GM20000 (cell line): ENCODE data around the gene MYO3A.

Experiments used
- DNase-seq: peaks from one replicate; pipeline ENCODE4 v3.0.0; 2012; ENCODE audit warnings: low spot score
- TF ChIP-seq, protein P1 (sequence below): IDR thresholded peaks from 2 replicates; pipeline ENCODE4 v1.5.1; 2012; ENCODE audit warnings: mild to moderate bottlenecking, control low read depth; ENCODE audit errors: extremely low read depth, missing control alignments

MYO3A gene, protein sequence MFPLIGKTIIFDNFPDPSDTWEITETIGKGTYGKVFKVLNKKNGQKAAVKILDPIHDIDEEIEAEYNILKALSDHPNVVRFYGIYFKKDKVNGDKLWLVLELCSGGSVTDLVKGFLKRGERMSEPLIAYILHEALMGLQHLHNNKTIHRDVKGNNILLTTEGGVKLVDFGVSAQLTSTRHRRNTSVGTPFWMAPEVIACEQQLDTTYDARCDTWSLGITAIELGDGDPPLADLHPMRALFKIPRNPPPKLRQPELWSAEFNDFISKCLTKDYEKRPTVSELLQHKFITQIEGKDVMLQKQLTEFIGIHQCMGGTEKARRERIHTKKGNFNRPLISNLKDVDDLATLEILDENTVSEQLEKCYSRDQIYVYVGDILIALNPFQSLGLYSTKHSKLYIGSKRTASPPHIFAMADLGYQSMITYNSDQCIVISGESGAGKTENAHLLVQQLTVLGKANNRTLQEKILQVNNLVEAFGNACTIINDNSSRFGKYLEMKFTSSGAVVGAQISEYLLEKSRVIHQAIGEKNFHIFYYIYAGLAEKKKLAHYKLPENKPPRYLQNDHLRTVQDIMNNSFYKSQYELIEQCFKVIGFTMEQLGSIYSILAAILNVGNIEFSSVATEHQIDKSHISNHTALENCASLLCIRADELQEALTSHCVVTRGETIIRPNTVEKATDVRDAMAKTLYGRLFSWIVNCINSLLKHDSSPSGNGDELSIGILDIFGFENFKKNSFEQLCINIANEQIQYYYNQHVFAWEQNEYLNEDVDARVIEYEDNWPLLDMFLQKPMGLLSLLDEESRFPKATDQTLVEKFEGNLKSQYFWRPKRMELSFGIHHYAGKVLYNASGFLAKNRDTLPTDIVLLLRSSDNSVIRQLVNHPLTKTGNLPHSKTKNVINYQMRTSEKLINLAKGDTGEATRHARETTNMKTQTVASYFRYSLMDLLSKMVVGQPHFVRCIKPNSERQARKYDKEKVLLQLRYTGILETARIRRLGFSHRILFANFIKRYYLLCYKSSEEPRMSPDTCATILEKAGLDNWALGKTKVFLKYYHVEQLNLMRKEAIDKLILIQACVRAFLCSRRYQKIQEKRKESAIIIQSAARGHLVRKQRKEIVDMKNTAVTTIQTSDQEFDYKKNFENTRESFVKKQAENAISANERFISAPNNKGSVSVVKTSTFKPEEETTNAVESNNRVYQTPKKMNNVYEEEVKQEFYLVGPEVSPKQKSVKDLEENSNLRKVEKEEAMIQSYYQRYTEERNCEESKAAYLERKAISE (N-terminal part only)

DNA sequence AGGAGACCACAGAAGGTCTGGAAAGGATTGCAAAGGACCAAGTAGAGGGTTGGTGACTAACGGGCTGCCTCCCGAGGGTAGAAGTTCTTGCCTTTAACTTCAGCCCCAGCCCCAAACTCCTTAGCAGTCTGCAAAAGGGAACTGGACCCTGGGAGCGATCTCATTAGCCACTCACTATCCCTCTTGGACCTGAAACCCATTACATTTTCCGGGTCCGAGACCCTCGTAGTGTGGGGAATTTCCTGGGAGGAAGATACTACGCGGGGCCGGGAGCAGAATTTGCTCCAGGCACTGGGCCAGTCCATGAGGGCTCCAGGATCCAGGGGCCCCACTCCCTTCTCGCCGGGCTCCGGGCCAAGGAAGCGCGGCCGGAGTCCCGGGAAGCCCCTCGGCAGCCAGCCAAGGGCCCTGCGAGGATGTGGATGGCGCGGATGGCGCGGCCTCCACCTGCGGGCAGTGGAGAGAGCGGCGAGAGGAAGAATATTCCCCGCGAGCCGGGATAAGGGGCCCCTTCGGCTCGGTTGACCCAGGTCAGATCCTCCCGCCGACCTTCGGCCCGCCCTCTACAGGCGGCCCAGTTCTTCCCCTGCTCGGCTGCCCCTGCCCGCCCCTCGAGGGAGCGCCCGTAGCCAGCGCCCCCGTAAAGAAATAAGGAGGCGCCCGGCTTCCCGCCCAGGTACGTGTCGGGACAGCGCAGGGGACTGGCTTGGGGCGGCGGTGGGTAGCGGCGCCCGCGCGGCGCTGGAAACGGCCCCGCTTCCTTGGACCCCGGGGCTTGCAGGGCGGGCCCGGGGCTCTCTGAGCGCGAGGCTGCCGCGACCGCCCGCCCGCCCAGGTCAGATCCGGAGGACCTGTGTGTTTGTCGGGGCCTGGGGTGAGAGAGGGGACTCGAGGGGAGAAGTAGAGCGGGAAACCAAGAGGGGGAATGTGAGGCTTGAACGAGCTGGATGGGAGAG, at the start of gene MYO3A:
Gene MYO3A (plus strand): TSS at position 577 of the 956 bp plus-strand sequence. CDS start 17,882 bp downstream, outside the sequence.
- DNase-seq: peak; percentile 20
- TF ChIP-seq, protein P1, sequence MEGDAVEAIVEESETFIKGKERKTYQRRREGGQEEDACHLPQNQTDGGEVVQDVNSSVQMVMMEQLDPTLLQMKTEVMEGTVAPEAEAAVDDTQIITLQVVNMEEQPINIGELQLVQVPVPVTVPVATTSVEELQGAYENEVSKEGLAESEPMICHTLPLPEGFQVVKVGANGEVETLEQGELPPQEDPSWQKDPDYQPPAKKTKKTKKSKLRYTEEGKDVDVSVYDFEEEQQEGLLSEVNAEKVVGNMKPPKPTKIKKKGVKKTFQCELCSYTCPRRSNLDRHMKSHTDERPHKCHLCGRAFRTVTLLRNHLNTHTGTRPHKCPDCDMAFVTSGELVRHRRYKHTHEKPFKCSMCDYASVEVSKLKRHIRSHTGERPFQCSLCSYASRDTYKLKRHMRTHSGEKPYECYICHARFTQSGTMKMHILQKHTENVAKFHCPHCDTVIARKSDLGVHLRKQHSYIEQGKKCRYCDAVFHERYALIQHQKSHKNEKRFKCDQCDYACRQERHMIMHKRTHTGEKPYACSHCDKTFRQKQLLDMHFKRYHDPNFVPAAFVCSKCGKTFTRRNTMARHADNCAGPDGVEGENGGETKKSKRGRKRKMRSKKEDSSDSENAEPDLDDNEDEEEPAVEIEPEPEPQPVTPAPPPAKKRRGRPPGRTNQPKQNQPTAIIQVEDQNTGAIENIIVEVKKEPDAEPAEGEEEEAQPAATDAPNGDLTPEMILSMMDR: no peak

DNA sequence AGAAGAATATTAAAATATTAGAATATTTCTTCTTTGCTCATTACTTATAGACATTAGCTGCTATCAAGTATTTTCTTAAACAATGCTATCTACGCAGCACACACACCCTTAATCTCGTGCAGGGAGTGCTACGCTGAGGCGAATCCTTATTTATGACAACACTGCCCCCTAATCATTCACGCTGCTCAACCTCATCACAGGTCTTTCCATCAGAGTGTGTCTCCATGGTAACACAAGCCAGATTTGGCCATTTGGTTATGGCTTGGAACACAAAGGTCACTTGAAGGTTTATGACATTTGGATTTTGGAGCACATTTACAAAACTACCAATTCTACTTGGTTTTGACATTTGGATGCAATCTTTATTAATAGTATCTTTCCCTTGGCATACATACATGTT, 45.4 kb upstream of the MYO3A start:
- no peak for DNase-seq
- TF ChIP-seq, protein P1: no peak

DNA sequence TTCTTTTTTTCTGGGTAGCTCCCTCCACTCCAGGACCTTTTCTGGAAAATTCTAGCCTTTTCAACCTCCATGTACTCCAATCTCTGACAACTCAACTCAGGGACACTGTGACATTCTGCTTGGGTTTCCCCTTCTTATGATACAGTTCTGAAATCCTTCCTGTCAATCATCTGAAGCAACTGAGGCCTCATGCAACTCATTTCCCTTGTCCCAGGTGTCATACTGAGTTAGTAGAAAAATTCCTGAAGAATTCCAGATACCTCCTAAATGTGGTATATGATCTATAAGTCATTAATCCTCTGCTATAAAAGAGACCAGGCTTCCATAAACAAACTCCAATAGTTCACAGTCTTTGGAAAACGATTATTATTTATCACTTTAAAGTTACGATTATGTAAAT, 43.0 kb upstream of the MYO3A start:
- TF ChIP-seq, protein P1: no peak
- no peak for DNase-seq

DNA sequence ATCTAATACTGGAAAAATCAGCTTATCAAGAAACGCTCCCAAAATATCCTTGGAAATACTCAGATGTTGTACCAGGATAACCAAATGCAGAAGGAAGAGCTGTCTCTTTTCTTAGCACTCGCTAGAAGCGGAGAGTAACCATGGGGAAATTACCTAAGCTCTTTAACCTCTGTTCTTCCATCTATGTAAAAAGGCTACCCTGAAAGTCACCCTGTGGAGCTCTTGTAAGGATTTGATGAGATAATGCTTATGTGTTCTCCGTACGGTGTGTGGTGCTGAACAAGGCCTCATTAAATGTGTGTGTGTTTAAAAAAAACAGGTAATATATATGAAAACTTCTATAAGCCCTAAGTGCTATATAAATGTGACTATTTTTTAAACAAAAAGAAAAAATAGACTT, 38.2 kb upstream of the MYO3A start:
- TF ChIP-seq, protein P1: no peak
- no peak for DNase-seq

DNA sequence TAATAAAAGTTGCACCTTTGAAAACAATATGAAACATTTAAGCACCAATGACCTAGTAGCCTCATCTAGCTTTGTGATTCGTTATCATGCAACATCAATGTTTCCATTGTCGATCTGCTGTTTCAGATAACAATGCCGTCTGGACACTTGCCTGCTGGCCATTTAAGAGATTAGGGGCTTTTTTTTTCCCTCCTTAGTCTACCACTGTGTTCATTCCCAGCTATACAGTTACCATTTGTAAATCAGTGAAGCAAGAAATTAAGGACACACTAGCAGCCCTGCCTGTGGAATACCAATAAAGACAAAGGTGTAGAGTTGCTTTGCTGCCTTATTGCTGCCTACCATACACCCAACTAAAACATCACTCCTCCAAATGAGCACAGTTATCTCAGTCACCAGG, 37.6 kb upstream of the MYO3A start:
- DNase-seq: no peak
- TF ChIP-seq, protein P1: no peak

DNA sequence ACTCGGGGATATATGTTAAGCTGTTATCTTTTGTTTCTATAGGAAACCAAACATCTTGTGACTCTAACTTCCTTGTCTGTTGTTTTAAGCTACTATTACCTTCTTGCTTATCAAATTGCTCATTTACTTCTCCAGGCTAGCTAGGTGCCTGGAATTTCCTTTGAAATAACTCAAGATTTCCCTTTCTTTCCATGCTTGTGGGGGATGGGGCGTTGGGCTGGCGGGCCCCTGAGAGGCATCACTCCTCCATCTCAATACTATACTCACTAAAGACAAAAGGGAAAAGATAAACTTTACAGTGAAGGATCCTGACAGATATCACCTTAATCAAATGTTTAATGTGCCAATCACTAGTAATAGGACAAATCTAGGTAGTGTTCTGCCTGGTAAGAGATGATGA, 34.7 kb upstream of the MYO3A start:
- DNase-seq: no peak
- TF ChIP-seq, protein P1: no peak
